ENCODE data around the gene C15orf61.

The C15orf61 gene

GRCh38 chr15:67554580-67554979, 33.6 kb downstream of the C15orf61 start:
- no peak for DNase-seq

- DNase-seq: no peak
Observed at GRCh38 chr15:67556976-67557570, 36.1 kb downstream of the C15orf61 start.

GRCh38 chr15:67558502-67558901, 37.6 kb downstream of the C15orf61 start:
- no peak for DNase-seq

- DNase-seq: peak in 1 of 2 experiments; percentile 3
Observed at GRCh38 chr15:67559158-67559557, 38.2 kb downstream of the C15orf61 start.

GRCh38 chr15:67559576-67559975, 38.6 kb downstream of the C15orf61 start:
- no peak for DNase-seq

GRCh38 chr15:67560320-67560719, 39.4 kb downstream of the C15orf61 start:
- DNase-seq: no peak

- no peak for DNase-seq
Observed at GRCh38 chr15:67563092-67563491, 42.2 kb downstream of the C15orf61 start.

- no peak for DNase-seq
Observed at GRCh38 chr15:67564021-67564967, 43.4 kb downstream of the C15orf61 start.

GRCh38 chr15:67564968-67565345, 44.0 kb downstream of the C15orf61 start:
- DNase-seq: no peak

GRCh38 chr15:67569668-67570067, 48.7 kb downstream of the C15orf61 start:
- DNase-seq: no peak

- DNase-seq: no peak
Observed at GRCh38 chr15:67570875-67571647, 50.1 kb downstream of the C15orf61 start.

- no peak for DNase-seq
Observed at GRCh38 chr15:67571648-67572415, 50.9 kb downstream of the C15orf61 start.

GRCh38 chr15:67573194-67573593, 52.3 kb downstream of the C15orf61 start:
- no peak for DNase-seq

GRCh38 chr15:67575039-67575502, 54.1 kb downstream of the C15orf61 start:
- DNase-seq: no peak

- no peak for DNase-seq
Observed at GRCh38 chr15:67578020-67578600, 57.2 kb downstream of the C15orf61 start.

- no peak for DNase-seq
Observed at GRCh38 chr15:67579164-67579563, 58.2 kb downstream of the C15orf61 start.

Data from NCI-H187 (cell line).